ENCODE results near the gene TMEM203.

Gene TMEM203

GRCh38 chr9:137176302-137177182 lies 28.9 kb downstream of the TMEM203 start:
- no peak for DNase-seq

- DNase-seq = no peak
Measured at GRCh38 chr9:137175345-137175961, 30.0 kb downstream of the TMEM203 start.

- no peak for DNase-seq
Measured at GRCh38 chr9:137174722-137175293, 30.6 kb downstream of the TMEM203 start.

GRCh38 chr9:137173796-137174664 lies 31.4 kb downstream of the TMEM203 start:
- DNase-seq = no peak

GRCh38 chr9:137172901-137173795 lies 32.3 kb downstream of the TMEM203 start:
- DNase-seq = no peak

GRCh38 chr9:137171149-137171900 lies 34.1 kb downstream of the TMEM203 start:
- no peak for DNase-seq

GRCh38 chr9:137170486-137171148 lies 34.8 kb downstream of the TMEM203 start:
- DNase-seq = no peak

- DNase-seq = no peak
Measured at GRCh38 chr9:137169896-137170358, 35.5 kb downstream of the TMEM203 start, which contains the start of gene LRRC26. Gene LRRC26, minus strand, starts transcription at chr9:137170051. Its CDS starts 108 bp downstream, at chr9:137169943.

GRCh38 chr9:137168904-137169856 lies 36.3 kb downstream of the TMEM203 start:
- DNase-seq = no peak

- DNase-seq = no peak
Measured at GRCh38 chr9:137168573-137168903, 36.9 kb downstream of the TMEM203 start.

GRCh38 chr9:137167747-137168572 lies 37.5 kb downstream of the TMEM203 start:
- no peak for DNase-seq

- no peak for DNase-seq
Measured at GRCh38 chr9:137167277-137167746, 38.1 kb downstream of the TMEM203 start.

GRCh38 chr9:137166380-137167229 lies 38.8 kb downstream of the TMEM203 start:
- no peak for DNase-seq

- DNase-seq = no peak
Measured at GRCh38 chr9:137165250-137165836, 40.1 kb downstream of the TMEM203 start.

- DNase-seq = no peak
Measured at GRCh38 chr9:137164370-137165249, 40.8 kb downstream of the TMEM203 start.

GRCh38 chr9:137163805-137164204 lies 41.6 kb downstream of the TMEM203 start:
- DNase-seq = no peak

Measured in GOT3 (cell line).